Measurements from ENCODE around the gene ZBTB11.

- TF ChIP-seq CTCF (IDR thresholded peaks at IDR 0.05) (no peak), POLR2A (IDR thresholded peaks at IDR 0.05) (no peak)
These were observed 10.4 kb upstream of the ZBTB11 start for GRCh38 chr3:101687142-101687931.

All from lower leg skin (tissue), 3 donors.